Neural cell (in vitro differentiated cells): ENCODE data around the gene DEPDC1.
"Not testable (repeated sequence)": the region's sequence is repeated elsewhere in the genome, so short reads cannot be mapped to it uniquely, and the experiment has no call there.

Experiments used
- CTCF ChIP-seq: fragments of 450-650 bp; IDR thresholded peaks from 2 replicates; pipeline ENCODE4 v1.5.1; 2014; ENCODE audit warnings: antibody characterized with exemption, mild to moderate bottlenecking, moderate library complexity; ENCODE audit not compliant: poor library complexity, severe bottlenecking
- EP300 ChIP-seq: fragments of 450-650 bp; conservative IDR thresholded peaks from 2 replicates; pipeline ENCODE4 v1.6.1; 2014; ENCODE audit warnings: antibody characterized with exemption, mild to moderate bottlenecking, moderate library complexity; ENCODE audit not compliant: poor library complexity, severe bottlenecking
- EZH2 ChIP-seq: fragments of 200-600, 300-800 bp; shearing (Covaris generic), sonication (generic); IDR thresholded peaks from 2 replicates; pipeline ENCODE4 v1.6.1; 2014; ENCODE audit warnings: antibody characterized with exemption, low read length, borderline replicate concordance, mild to moderate bottlenecking; ENCODE audit not compliant: insufficient read depth, poor library complexity, severe bottlenecking
- MXI1 ChIP-seq: fragments of 450-650 bp; conservative IDR thresholded peaks from 2 replicates; pipeline ENCODE4 v1.6.1; 2014; ENCODE audit warnings: antibody characterized with exemption, mild to moderate bottlenecking; ENCODE audit not compliant: poor library complexity, severe bottlenecking
- POLR2AphosphoS5 ChIP-seq: IDR thresholded peaks from 2 replicates; pipeline ENCODE4 v1.6.1; 2012
- RAD21 ChIP-seq: fragments of 450-650 bp; conservative IDR thresholded peaks from 2 replicates; pipeline ENCODE4 v1.6.1; 2014; ENCODE audit warnings: antibody characterized with exemption, mild to moderate bottlenecking, moderate library complexity
- TAF1 ChIP-seq: IDR thresholded peaks from 2 replicates; pipeline ENCODE4 v1.6.1; 2012; ENCODE audit warnings: low read depth
- TF ChIP-seq, protein P1 (sequence below): IDR thresholded peaks from 2 replicates; pipeline ENCODE4 v1.6.1; 2012; ENCODE audit warnings: borderline replicate concordance

GRCh38 chr1:68492255-68492654, 4.6 kb downstream of the DEPDC1 start:
- TF ChIP-seq, protein P1, sequence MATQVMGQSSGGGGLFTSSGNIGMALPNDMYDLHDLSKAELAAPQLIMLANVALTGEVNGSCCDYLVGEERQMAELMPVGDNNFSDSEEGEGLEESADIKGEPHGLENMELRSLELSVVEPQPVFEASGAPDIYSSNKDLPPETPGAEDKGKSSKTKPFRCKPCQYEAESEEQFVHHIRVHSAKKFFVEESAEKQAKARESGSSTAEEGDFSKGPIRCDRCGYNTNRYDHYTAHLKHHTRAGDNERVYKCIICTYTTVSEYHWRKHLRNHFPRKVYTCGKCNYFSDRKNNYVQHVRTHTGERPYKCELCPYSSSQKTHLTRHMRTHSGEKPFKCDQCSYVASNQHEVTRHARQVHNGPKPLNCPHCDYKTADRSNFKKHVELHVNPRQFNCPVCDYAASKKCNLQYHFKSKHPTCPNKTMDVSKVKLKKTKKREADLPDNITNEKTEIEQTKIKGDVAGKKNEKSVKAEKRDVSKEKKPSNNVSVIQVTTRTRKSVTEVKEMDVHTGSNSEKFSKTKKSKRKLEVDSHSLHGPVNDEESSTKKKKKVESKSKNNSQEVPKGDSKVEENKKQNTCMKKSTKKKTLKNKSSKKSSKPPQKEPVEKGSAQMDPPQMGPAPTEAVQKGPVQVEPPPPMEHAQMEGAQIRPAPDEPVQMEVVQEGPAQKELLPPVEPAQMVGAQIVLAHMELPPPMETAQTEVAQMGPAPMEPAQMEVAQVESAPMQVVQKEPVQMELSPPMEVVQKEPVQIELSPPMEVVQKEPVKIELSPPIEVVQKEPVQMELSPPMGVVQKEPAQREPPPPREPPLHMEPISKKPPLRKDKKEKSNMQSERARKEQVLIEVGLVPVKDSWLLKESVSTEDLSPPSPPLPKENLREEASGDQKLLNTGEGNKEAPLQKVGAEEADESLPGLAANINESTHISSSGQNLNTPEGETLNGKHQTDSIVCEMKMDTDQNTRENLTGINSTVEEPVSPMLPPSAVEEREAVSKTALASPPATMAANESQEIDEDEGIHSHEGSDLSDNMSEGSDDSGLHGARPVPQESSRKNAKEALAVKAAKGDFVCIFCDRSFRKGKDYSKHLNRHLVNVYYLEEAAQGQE: not testable (repeated sequence)
- not testable (repeated sequence) for TF ChIP-seq POLR2AphosphoS5, CTCF, EZH2, EP300, TAF1, MXI1, RAD21
